ENCODE measurements around the gene PERCC1.

GRCh38 chr16:1441391-1441829, 10.5 kb downstream of the PERCC1 start:
- no peak for TF ChIP-seq CTCF (IDR thresholded peaks at IDR 0.05; ENCODE audit: low read depth, low read length, poor library complexity, severe bottlenecking)
- no peak for TF ChIP-seq EZH2phosphoT487 (IDR thresholded peaks at IDR 0.05; ENCODE audit: borderline replicate concordance, low read length)
